Osteoblast (primary cell): ENCODE data around the gene GNE. TPM values are rescaled to one million over a fixed set of nuclear protein-coding genes. Genes with fewer than 3 reads are reported as not detected.
"Not testable (repeated sequence)": the region's sequence is repeated elsewhere in the genome, so short reads cannot be mapped to it uniquely, and the experiment has no call there.

Experiments
- DNase-seq: peaks from one replicate; pipeline ENCODE4 v3.0.0; 2011; ENCODE audit warnings: low spot score, mixed read lengths; ENCODE audit not compliant: insufficient read length; ENCODE audit errors: missing footprints
- H2AFZ ChIP-seq: 2 replicates; pipeline ENCODE4 v1.6.0; 2011; ENCODE audit warnings: mild to moderate bottlenecking, low read length
- H3K27ac ChIP-seq: 2 replicates; pipeline ENCODE4 v1.5.1; 2011; ENCODE audit warnings: mild to moderate bottlenecking, low read depth, low read length, moderate library complexity
- H3K27me3 ChIP-seq: 2 replicates; pipeline ENCODE4 v1.6.0; 2012; ENCODE audit warnings: mild to moderate bottlenecking, control low read depth, inconsistent platforms, low read length, moderate library complexity; ENCODE audit not compliant: insufficient read depth
- H3K36me3 ChIP-seq: 2 replicates; pipeline ENCODE4 v1.5.1; 2011; ENCODE audit warnings: mild to moderate bottlenecking, low read length, control low read depth, moderate library complexity; ENCODE audit not compliant: insufficient read depth
- H3K4me1 ChIP-seq: 2 replicates; pipeline ENCODE4 v1.5.1; 2011; ENCODE audit warnings: mild to moderate bottlenecking, low read length, control low read depth, moderate library complexity; ENCODE audit not compliant: insufficient read depth
- H3K4me2 ChIP-seq: 2 replicates; pipeline ENCODE4 v1.6.0; 2011; ENCODE audit warnings: mild to moderate bottlenecking, low read length; ENCODE audit not compliant: insufficient read depth
- H3K4me3 ChIP-seq: fragments of 200-600 bp; sonication (generic); 3 replicates; pipeline ENCODE4 v1.5.1; 2012; ENCODE audit warnings: mild to moderate bottlenecking, low read length, inconsistent platforms; ENCODE audit not compliant: insufficient read depth
- H3K79me2 ChIP-seq: 2 replicates; pipeline ENCODE4 v1.6.0; 2012; ENCODE audit warnings: mild to moderate bottlenecking, low read length, control low read depth, inconsistent platforms; ENCODE audit not compliant: insufficient read depth
- H3K9me3 ChIP-seq: 2 replicates; pipeline ENCODE4 v1.5.1; 2011; ENCODE audit warnings: low read depth, low read length, control low read depth
- H4K20me1 ChIP-seq: 2 replicates; pipeline ENCODE4 v1.6.0; 2012; ENCODE audit warnings: mild to moderate bottlenecking, low read length, control low read depth; ENCODE audit not compliant: insufficient read depth
- total RNA-seq: library from RNA; depleted of rRNA; stranded (reverse); fragments of >200 nt; gene quantifications from 2 replicates; pipeline ENCODE4 v1.2.3, GENCODE V29; 2012
- TF ChIP-seq, protein P1 (sequence below): IDR thresholded peaks from 2 replicates; pipeline ENCODE4 v1.5.1; 2011; ENCODE audit warnings: mild to moderate bottlenecking, low read depth, low read length, moderate library complexity; ENCODE audit errors: extremely low read depth

GNE gene
- total RNA-seq, 1 donor = 25.3 TPM

DNA sequence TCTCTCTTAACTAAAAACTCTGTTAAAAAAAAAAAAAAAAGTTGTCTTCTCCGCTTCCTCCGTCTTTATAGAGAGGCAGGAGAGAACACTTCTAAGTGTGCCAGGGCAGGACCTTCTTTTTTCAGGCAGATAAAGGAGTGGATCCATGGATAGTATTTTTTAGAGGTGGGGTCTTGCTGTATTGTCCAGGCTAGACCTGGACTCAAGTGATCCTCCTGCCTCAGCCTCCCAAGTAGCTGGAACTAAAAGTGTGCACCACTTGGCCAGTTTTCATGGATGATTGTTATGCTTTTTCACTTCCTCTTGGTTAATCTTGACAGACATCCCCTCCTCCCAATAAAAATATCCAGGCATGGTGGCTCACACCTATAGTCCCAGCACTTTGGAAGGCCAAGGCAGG, 20.0 kb upstream of the GNE start:
- H3K27me3 ChIP-seq = no peaks in the 10 kb centered on the region

DNA sequence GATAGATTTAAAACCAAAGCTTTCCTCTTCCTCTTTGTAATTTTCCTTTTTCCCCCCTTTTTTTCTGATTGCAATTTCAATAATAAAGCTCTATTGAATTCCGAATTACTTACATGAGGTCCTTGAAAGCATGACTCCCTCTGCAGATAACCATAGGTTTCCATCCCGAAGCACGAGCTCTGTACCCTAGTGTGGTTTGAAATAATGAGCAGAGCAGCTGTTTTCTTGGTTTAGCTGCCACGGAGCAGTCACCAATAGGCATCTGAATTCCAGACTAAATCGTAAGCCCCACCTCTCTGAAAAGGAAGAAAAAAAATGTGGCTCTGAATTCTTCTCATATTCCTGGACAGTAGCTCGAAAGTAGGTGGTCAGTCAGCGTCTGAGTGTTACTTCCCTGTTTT, 18.5 kb upstream of the GNE start:
- peak overlapping the region; percentile 47 for H3K27ac ChIP-seq
- H3K4me1 ChIP-seq = peaks cover 10% of the 10 kb centered on the region
- TF ChIP-seq, protein P1, sequence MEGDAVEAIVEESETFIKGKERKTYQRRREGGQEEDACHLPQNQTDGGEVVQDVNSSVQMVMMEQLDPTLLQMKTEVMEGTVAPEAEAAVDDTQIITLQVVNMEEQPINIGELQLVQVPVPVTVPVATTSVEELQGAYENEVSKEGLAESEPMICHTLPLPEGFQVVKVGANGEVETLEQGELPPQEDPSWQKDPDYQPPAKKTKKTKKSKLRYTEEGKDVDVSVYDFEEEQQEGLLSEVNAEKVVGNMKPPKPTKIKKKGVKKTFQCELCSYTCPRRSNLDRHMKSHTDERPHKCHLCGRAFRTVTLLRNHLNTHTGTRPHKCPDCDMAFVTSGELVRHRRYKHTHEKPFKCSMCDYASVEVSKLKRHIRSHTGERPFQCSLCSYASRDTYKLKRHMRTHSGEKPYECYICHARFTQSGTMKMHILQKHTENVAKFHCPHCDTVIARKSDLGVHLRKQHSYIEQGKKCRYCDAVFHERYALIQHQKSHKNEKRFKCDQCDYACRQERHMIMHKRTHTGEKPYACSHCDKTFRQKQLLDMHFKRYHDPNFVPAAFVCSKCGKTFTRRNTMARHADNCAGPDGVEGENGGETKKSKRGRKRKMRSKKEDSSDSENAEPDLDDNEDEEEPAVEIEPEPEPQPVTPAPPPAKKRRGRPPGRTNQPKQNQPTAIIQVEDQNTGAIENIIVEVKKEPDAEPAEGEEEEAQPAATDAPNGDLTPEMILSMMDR = no peak
- DNase-seq = peak; percentile 92
- no peaks in the 10 kb centered on the region for H3K36me3 ChIP-seq
- no peaks in the 10 kb centered on the region for H3K27me3 ChIP-seq
- peak overlapping the region; percentile 69 for H2AFZ ChIP-seq
- H3K9me3 ChIP-seq = no peaks in the 10 kb centered on the region
- H3K4me2 ChIP-seq = peak overlapping the region; percentile 91
- no peaks in the 10 kb centered on the region for H3K79me2 ChIP-seq
- H3K4me3 ChIP-seq = peak overlapping the region; percentile 59
- H4K20me1 ChIP-seq = no peaks in the 10 kb centered on the region

More for the DNA sequence above, 20.0 kb upstream of the GNE start:
- Histone ChIP-seq H3K4me1 (peaks cover 10% of the 10 kb centered on the region), H4K20me1 (no peaks in the 10 kb centered on the region), H3K4me3 (no peak overlapping the region), H3K36me3 (no peaks in the 10 kb centered on the region), H3K9me3 (no peaks in the 10 kb centered on the region), H2AFZ (no peak overlapping the region), H3K4me2 (no peak overlapping the region), H3K79me2 (no peaks in the 10 kb centered on the region), H3K27ac (no peak overlapping the region)
- no peak for DNase-seq
- TF ChIP-seq, protein P1 = no peak

- Histone ChIP-seq H3K9me3 (no peaks in the 10 kb centered on the region), H3K4me3 (peak overlapping the region; percentile 59), H3K27ac (peak overlapping the region; percentile 47), H2AFZ (peak overlapping the region; percentile 69), H3K4me2 (peak overlapping the region; percentile 91), H3K79me2 (no peaks in the 10 kb centered on the region), H3K4me1 (peaks cover 10% of the 10 kb centered on the region), H3K36me3 (no peaks in the 10 kb centered on the region), H3K27me3 (no peaks in the 10 kb centered on the region), H4K20me1 (no peaks in the 10 kb centered on the region)
- no peak for DNase-seq
- TF ChIP-seq, protein P1 = no peak
Measured at GRCh38 chr9:36276254-36276653, 18.0 kb upstream of the GNE start.

- DNase-seq = no peak
- Histone ChIP-seq H3K27ac (no peak overlapping the region), H2AFZ (no peak overlapping the region), H3K9me3 (no peaks in the 10 kb centered on the region), H3K36me3 (no peaks in the 10 kb centered on the region), H3K4me3 (no peak overlapping the region), H4K20me1 (no peaks in the 10 kb centered on the region), H3K4me2 (no peak overlapping the region), H3K27me3 (no peaks in the 10 kb centered on the region), H3K4me1 (peaks cover 10% of the 10 kb centered on the region), H3K79me2 (no peaks in the 10 kb centered on the region)
- TF ChIP-seq, protein P1 = no peak
Measured at GRCh38 chr9:36275060-36275459, 16.8 kb upstream of the GNE start.

- peaks cover 13% of the 10 kb centered on the region for H3K4me1 ChIP-seq
- H3K27ac ChIP-seq, H2AFZ ChIP-seq, H4K20me1 ChIP-seq, H3K4me3 ChIP-seq, DNase-seq, H3K79me2 ChIP-seq, H3K36me3 ChIP-seq, H3K4me2 ChIP-seq, H3K9me3 ChIP-seq, H3K27me3 ChIP-seq: not testable (repeated sequence)
Measured at GRCh38 chr9:36273354-36273753, 15.1 kb upstream of the GNE start.
